Measurements from ENCODE around the gene CDK19. TPM values are rescaled to one million over a fixed set of nuclear protein-coding genes. Genes with fewer than 3 reads are reported as not detected.

Gene CDK19
- total and polyA plus RNA-seq, 2 of the 4 experiments (the other 2 are of a cell fraction) = 6.0 to 6.8 TPM

DNA sequence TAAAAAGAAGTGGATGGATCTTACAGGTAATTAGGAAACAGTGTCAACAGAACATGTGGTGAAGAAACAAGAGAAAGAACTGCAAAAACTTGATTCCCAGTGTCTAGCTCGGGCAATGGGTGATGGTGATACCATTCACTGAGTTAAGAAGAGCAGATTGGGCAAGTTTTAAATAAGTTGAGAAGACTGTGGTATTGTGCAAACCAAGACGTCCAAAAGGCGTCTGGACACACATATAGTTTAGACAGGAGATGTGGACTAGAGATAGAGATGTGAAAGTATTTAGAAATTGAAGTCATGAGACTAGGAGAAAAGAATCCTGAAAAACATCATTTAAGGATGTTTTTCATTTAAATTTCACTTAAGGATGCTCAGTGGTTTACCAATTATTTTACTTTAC lies 53.9 kb downstream of the CDK19 start:
- Histone ChIP-seq H3K4ac (ENCODE audit: low read depth, low read length) (no peak overlapping the region), H2AK9ac (replicated peaks; ENCODE audit: low read depth, low read length, poor library complexity) (no peak overlapping the region), H3K18ac (ENCODE audit: low read depth, low read length) (no peak overlapping the region), H2BK20ac (ENCODE audit: low read depth, low read length) (no peak overlapping the region), H2AK5ac (ENCODE audit: low read depth, low read length) (no peak overlapping the region), H4K20me1 (ENCODE audit: insufficient read depth, low read length) (no peaks in the 10 kb centered on the region), H4K8ac (ENCODE audit: low read depth in 2 of 2, low read length in 2 of 2) (no peak overlapping the region), H3K9me3 (ENCODE audit: control insufficient read depth, insufficient read depth, low read length) (no peaks in the 10 kb centered on the region), H3K36me3 (ENCODE audit: control insufficient read depth, insufficient read depth, low read length) (no peaks in the 10 kb centered on the region), H3K4me2 (ENCODE audit: low read depth, low read length) (no peak overlapping the region), H3K9ac (ENCODE audit: low read depth, low read length) (no peak overlapping the region), H3K56ac (ENCODE audit: extremely low read depth, insufficient read depth, low read length) (no peak overlapping the region), H3K14ac (replicated peaks; ENCODE audit: low read depth, low read length) (no peak overlapping the region), H3K9me1 (ENCODE audit: insufficient read depth, low read length) (no peaks in the 10 kb centered on the region), H3K4me1 (ENCODE audit: control insufficient read depth, insufficient read depth, low read length) (no peaks in the 10 kb centered on the region), H2BK5ac (ENCODE audit: low read depth, low read length, poor library complexity, severe bottlenecking) (no peak overlapping the region), H3K4me3 (ENCODE audit: insufficient read depth, low read depth, low read length) (no peak overlapping the region), H3K27me3 (ENCODE audit: control insufficient read depth, insufficient read depth, low read length) (no peaks in the 10 kb centered on the region), H2BK15ac (ENCODE audit: low read depth, low read length) (no peak overlapping the region), H4K91ac (ENCODE audit: insufficient read depth, low read depth, low read length) (no peak overlapping the region), H3K27ac (ENCODE audit: insufficient read depth, low read length) (no peak overlapping the region), H3K79me1 (ENCODE audit: low read depth in 1 of 2, low read length in 2 of 2) (peaks cover 2 to 8% of the 10 kb centered on the region in 2 experiments; a peak in 3 of 4 replicates), H2AFZ (replicated peaks; ENCODE audit: low read length, poor library complexity) (no peak overlapping the region), H3K23ac (ENCODE audit: low read depth, low read length) (no peak overlapping the region), H4K5ac (ENCODE audit: low read depth, low read length) (no peak overlapping the region), H2BK120ac (ENCODE audit: low read depth, low read length) (no peak overlapping the region)
- intact Hi-C loops (cut with micrococcal nuclease) = no loop called here
- in situ Hi-C loops (cut with MboI; ENCODE audit: low sequenced_read_pairs) = no loop called here
- no peak for DNase-seq
- 75% methylated on average over 1 of the region's 3 CpGs; no CpG with 5 or more reads in 1 of the 2 experiments for WGBS, 2 experiments (ENCODE audit: extremely low coverage in 2 of 2, insufficient read length in 1 of 2)
- dilution Hi-C loops (cut with HindIII; ENCODE audit: low sequenced_read_pairs, unreplicated experiment) = no loop called here
- no TSS peak for BruUV-seq (replicated peaks)
- no peak for ATAC-seq (ENCODE audit: low read depth)
- POLR2A ChIA-PET (ENCODE audit: unreplicated experiment) = no interaction called here
- TF ChIP-seq RCOR1 (IDR thresholded peaks at IDR 0.05; ENCODE audit: insufficient replicate concordance, low read length) = no peak
- TF ChIP-seq, protein P1, sequence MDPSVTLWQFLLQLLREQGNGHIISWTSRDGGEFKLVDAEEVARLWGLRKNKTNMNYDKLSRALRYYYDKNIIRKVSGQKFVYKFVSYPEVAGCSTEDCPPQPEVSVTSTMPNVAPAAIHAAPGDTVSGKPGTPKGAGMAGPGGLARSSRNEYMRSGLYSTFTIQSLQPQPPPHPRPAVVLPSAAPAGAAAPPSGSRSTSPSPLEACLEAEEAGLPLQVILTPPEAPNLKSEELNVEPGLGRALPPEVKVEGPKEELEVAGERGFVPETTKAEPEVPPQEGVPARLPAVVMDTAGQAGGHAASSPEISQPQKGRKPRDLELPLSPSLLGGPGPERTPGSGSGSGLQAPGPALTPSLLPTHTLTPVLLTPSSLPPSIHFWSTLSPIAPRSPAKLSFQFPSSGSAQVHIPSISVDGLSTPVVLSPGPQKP (IDR thresholded peaks at IDR 0.05; ENCODE audit: borderline replicate concordance, low read depth, low read length) = no peak
- TF ChIP-seq, protein P2, sequence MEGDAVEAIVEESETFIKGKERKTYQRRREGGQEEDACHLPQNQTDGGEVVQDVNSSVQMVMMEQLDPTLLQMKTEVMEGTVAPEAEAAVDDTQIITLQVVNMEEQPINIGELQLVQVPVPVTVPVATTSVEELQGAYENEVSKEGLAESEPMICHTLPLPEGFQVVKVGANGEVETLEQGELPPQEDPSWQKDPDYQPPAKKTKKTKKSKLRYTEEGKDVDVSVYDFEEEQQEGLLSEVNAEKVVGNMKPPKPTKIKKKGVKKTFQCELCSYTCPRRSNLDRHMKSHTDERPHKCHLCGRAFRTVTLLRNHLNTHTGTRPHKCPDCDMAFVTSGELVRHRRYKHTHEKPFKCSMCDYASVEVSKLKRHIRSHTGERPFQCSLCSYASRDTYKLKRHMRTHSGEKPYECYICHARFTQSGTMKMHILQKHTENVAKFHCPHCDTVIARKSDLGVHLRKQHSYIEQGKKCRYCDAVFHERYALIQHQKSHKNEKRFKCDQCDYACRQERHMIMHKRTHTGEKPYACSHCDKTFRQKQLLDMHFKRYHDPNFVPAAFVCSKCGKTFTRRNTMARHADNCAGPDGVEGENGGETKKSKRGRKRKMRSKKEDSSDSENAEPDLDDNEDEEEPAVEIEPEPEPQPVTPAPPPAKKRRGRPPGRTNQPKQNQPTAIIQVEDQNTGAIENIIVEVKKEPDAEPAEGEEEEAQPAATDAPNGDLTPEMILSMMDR (conservative IDR thresholded peaks at IDR 0.05; ENCODE audit: low read depth, low read length) = no peak
- no peak for TF ChIP-seq SMC3 (IDR thresholded peaks at IDR 0.05; ENCODE audit: low read depth, low read length)
- CTCF ChIA-PET = interaction anchor here (0.5 kb wide), 1 partner anchor 67 kb away, joined by 8 read pairs; no protein-coding TSS in a partner anchor

Data from IMR-90 (cell line).